ENCODE data around the gene STRA6. TPM values are rescaled to one million over a fixed set of nuclear protein-coding genes. Genes with fewer than 3 reads are reported as not detected.

STRA6 gene
- polyA plus RNA-seq, 4 donors: 0.27 to 8.4 TPM; not detected in 2

GRCh38 chr15:74157868-74158827 lies 44.4 kb downstream of the STRA6 start:
- Histone ChIP-seq H3K4me1 (ENCODE audit: control insufficient read depth in 3 of 3, insufficient read depth in 2 of 3, low read depth in 1 of 3, low read length in 2 of 3) (peaks cover 0 to 2% (median 0%) of the 10 kb centered on the region in 3 donors), H3K27me3 (ENCODE audit: control insufficient read depth in 3 of 3, insufficient read depth in 3 of 3, low read length in 3 of 3) (peaks cover 0 to 6% (median 0%) of the 10 kb centered on the region in 3 donors), H3K36me3 (ENCODE audit: control insufficient read depth in 3 of 3, insufficient read depth in 2 of 3, low read depth in 1 of 3, low read length in 3 of 3) (no peaks in the 10 kb centered on the region), H3K9me3 (ENCODE audit: control insufficient read depth in 2 of 2, insufficient read depth in 1 of 2, low read depth in 1 of 2, low read length in 1 of 2) (no peaks in the 10 kb centered on the region), H3K27ac (ENCODE audit: low read depth in 1 of 3, low read length in 2 of 3) (no peak overlapping the region), H3K4me3 (ENCODE audit: low read depth in 1 of 3, low read length in 3 of 3) (no peak overlapping the region)
- no peak for DNase-seq
- no peak for FAIRE-seq
- 83 to 88% (median 84%) methylated on average over 9 of the region's 9 CpGs for WGBS, 3 donors

- Histone ChIP-seq H3K27me3 (ENCODE audit: control insufficient read depth in 3 of 3, insufficient read depth in 3 of 3, low read length in 3 of 3) (peaks cover 0 to 6% (median 0%) of the 10 kb centered on the region in 3 donors), H3K36me3 (ENCODE audit: control insufficient read depth in 3 of 3, insufficient read depth in 2 of 3, low read depth in 1 of 3, low read length in 3 of 3) (no peaks in the 10 kb centered on the region), H3K4me3 (ENCODE audit: low read depth in 1 of 3, low read length in 3 of 3) (no peak overlapping the region), H3K4me1 (ENCODE audit: control insufficient read depth in 3 of 3, insufficient read depth in 2 of 3, low read depth in 1 of 3, low read length in 2 of 3) (peaks cover 0 to 2% (median 0%) of the 10 kb centered on the region in 3 donors), H3K27ac (ENCODE audit: low read depth in 1 of 3, low read length in 2 of 3) (peak overlapping the region in 1 of 3 donors; percentile 35), H3K9me3 (ENCODE audit: control insufficient read depth in 2 of 2, insufficient read depth in 1 of 2, low read depth in 1 of 2, low read length in 1 of 2) (no peaks in the 10 kb centered on the region)
- no peak for FAIRE-seq
- WGBS, 3 donors: 23 to 43% (median 26%) methylated on average over 7 of the region's 7 CpGs
- DNase-seq: peak in 1 of 2 donors; percentile 26
These were observed 45.7 kb downstream of the STRA6 start for GRCh38 chr15:74156678-74157411.

GRCh38 chr15:74155766-74156417 lies 46.7 kb downstream of the STRA6 start:
- FAIRE-seq: no peak
- Histone ChIP-seq H3K4me3 (ENCODE audit: low read depth in 1 of 3, low read length in 3 of 3) (no peak overlapping the region), H3K27ac (ENCODE audit: low read depth in 1 of 3, low read length in 2 of 3) (peak overlapping the region in 1 of 3 donors; percentile 35), H3K9me3 (ENCODE audit: control insufficient read depth in 2 of 2, insufficient read depth in 1 of 2, low read depth in 1 of 2, low read length in 1 of 2) (no peaks in the 10 kb centered on the region), H3K27me3 (ENCODE audit: control insufficient read depth in 3 of 3, insufficient read depth in 3 of 3, low read length in 3 of 3) (peaks cover 0 to 6% (median 0%) of the 10 kb centered on the region in 3 donors), H3K4me1 (ENCODE audit: control insufficient read depth in 3 of 3, insufficient read depth in 2 of 3, low read depth in 1 of 3, low read length in 2 of 3) (peaks cover 0 to 2% (median 0%) of the 10 kb centered on the region in 3 donors), H3K36me3 (ENCODE audit: control insufficient read depth in 3 of 3, insufficient read depth in 2 of 3, low read depth in 1 of 3, low read length in 3 of 3) (no peaks in the 10 kb centered on the region)
- DNase-seq: no peak
- WGBS, 3 donors: 63 to 67% (median 65%) methylated on average over 14 of the region's 14 CpGs

- WGBS, 3 donors: 45 to 61% (median 49%) methylated on average over 2 of the region's 2 CpGs
- Histone ChIP-seq H3K27ac (ENCODE audit: low read depth in 1 of 3, low read length in 2 of 3) (no peak overlapping the region), H3K4me3 (ENCODE audit: low read depth in 1 of 3, low read length in 3 of 3) (no peak overlapping the region), H3K36me3 (ENCODE audit: control insufficient read depth in 3 of 3, insufficient read depth in 2 of 3, low read depth in 1 of 3, low read length in 3 of 3) (no peaks in the 10 kb centered on the region), H3K4me1 (ENCODE audit: control insufficient read depth in 3 of 3, insufficient read depth in 2 of 3, low read depth in 1 of 3, low read length in 2 of 3) (no peaks in the 10 kb centered on the region), H3K27me3 (ENCODE audit: control insufficient read depth in 3 of 3, insufficient read depth in 3 of 3, low read length in 3 of 3) (peaks cover 0 to 4% (median 0%) of the 10 kb centered on the region in 3 donors), H3K9me3 (ENCODE audit: control insufficient read depth in 2 of 2, insufficient read depth in 1 of 2, low read depth in 1 of 2, low read length in 1 of 2) (peaks cover 0 to 8% of the 10 kb centered on the region in 2 donors)
- FAIRE-seq (no peak), DNase-seq (no peak)
These were observed 55.5 kb downstream of the STRA6 start for GRCh38 chr15:74147051-74147450.

- H3K27me3 ChIP-seq (ENCODE audit: control insufficient read depth in 3 of 3, insufficient read depth in 3 of 3, low read length in 3 of 3): peaks cover 0 to 4% (median 0%) of the 10 kb centered on the region in 3 donors
- DNase-seq (no peak), FAIRE-seq (no peak)
- H3K9me3 ChIP-seq (ENCODE audit: control insufficient read depth in 2 of 2, insufficient read depth in 1 of 2, low read depth in 1 of 2, low read length in 1 of 2): peaks cover 0 to 8% of the 10 kb centered on the region in 2 donors
- no peaks in the 10 kb centered on the region for H3K36me3 ChIP-seq (ENCODE audit: control insufficient read depth in 3 of 3, insufficient read depth in 2 of 3, low read depth in 1 of 3, low read length in 3 of 3)
- no peak overlapping the region for H3K4me3 ChIP-seq (ENCODE audit: low read depth in 1 of 3, low read length in 3 of 3)
- H3K4me1 ChIP-seq (ENCODE audit: control insufficient read depth in 3 of 3, insufficient read depth in 2 of 3, low read depth in 1 of 3, low read length in 2 of 3): no peaks in the 10 kb centered on the region
- 93 to 100% (median 100%) methylated on average over 1 of the region's 1 CpG for WGBS, 3 donors
- no peak overlapping the region for H3K27ac ChIP-seq (ENCODE audit: low read depth in 1 of 3, low read length in 2 of 3)
These were observed 56.2 kb downstream of the STRA6 start for GRCh38 chr15:74146277-74146800.

- DNase-seq (no peak), FAIRE-seq (no peak)
- 58 to 75% (median 60%) methylated on average over 6 of the region's 6 CpGs for WGBS, 3 donors
- no peaks in the 10 kb centered on the region for H3K4me1 ChIP-seq (ENCODE audit: control insufficient read depth in 3 of 3, insufficient read depth in 2 of 3, low read depth in 1 of 3, low read length in 2 of 3)
- peaks cover 0 to 8% of the 10 kb centered on the region in 2 donors for H3K9me3 ChIP-seq (ENCODE audit: control insufficient read depth in 2 of 2, insufficient read depth in 1 of 2, low read depth in 1 of 2, low read length in 1 of 2)
- H3K36me3 ChIP-seq (ENCODE audit: control insufficient read depth in 3 of 3, insufficient read depth in 2 of 3, low read depth in 1 of 3, low read length in 3 of 3): no peaks in the 10 kb centered on the region
- H3K27ac ChIP-seq (ENCODE audit: low read depth in 1 of 3, low read length in 2 of 3): no peak overlapping the region
- no peak overlapping the region for H3K4me3 ChIP-seq (ENCODE audit: low read depth in 1 of 3, low read length in 3 of 3)
- H3K27me3 ChIP-seq (ENCODE audit: control insufficient read depth in 3 of 3, insufficient read depth in 3 of 3, low read length in 3 of 3): peaks cover 0 to 4% (median 4%) of the 10 kb centered on the region in 3 donors
These were observed 58.3 kb downstream of the STRA6 start for GRCh38 chr15:74144153-74144775.

GRCh38 chr15:74141591-74141990 lies 61.0 kb downstream of the STRA6 start:
- WGBS, 3 donors: 53 to 91% (median 70%) methylated on average over 1 of the region's 1 CpG
- H3K27ac ChIP-seq (ENCODE audit: low read depth in 1 of 3, low read length in 2 of 3): no peak overlapping the region
- H3K4me1 ChIP-seq (ENCODE audit: control insufficient read depth in 3 of 3, insufficient read depth in 2 of 3, low read depth in 1 of 3, low read length in 2 of 3): peaks cover 0 to 8% (median 0%) of the 10 kb centered on the region in 3 donors
- H3K36me3 ChIP-seq (ENCODE audit: control insufficient read depth in 3 of 3, insufficient read depth in 2 of 3, low read depth in 1 of 3, low read length in 3 of 3): no peaks in the 10 kb centered on the region
- H3K9me3 ChIP-seq (ENCODE audit: control insufficient read depth in 2 of 2, insufficient read depth in 1 of 2, low read depth in 1 of 2, low read length in 1 of 2): peaks cover 0 to 7% of the 10 kb centered on the region in 2 donors
- FAIRE-seq (no peak), DNase-seq (no peak)
- H3K4me3 ChIP-seq (ENCODE audit: low read depth in 1 of 3, low read length in 3 of 3): no peak overlapping the region
- peaks cover 5 to 22% (median 15%) of the 10 kb centered on the region in 3 donors for H3K27me3 ChIP-seq (ENCODE audit: control insufficient read depth in 3 of 3, insufficient read depth in 3 of 3, low read length in 3 of 3)
